Nephron progenitor cell (in vitro differentiated cells): Measurements from ENCODE around the gene GRB14.

ENCODE experiments used
- DNase-seq: peaks from one replicate; pipeline ENCODE4 v3.0.0; 2021
- H3K27ac Mint-ChIP-seq: 2 replicates; pipeline ENCODE4 v1.8.0; 2021; ENCODE audit warnings: mild to moderate bottlenecking, moderate library complexity, mixed read lengths
- H3K27me3 Mint-ChIP-seq: 2 replicates; pipeline ENCODE4 v1.8.0; 2021; ENCODE audit warnings: mild to moderate bottlenecking, low read depth, mixed read lengths; ENCODE audit not compliant: poor library complexity
- H3K36me3 Mint-ChIP-seq: 2 replicates; pipeline ENCODE4 v1.8.0; 2021; ENCODE audit warnings: low read depth, mixed read lengths
- H3K4me1 Mint-ChIP-seq: 2 replicates; pipeline ENCODE4 v1.8.0; 2021; ENCODE audit warnings: mixed read lengths
- H3K4me3 Mint-ChIP-seq: 2 replicates; pipeline ENCODE4 v1.8.0; 2021; ENCODE audit warnings: mild to moderate bottlenecking, moderate library complexity, mixed read lengths
- H3K9me3 Mint-ChIP-seq: 2 replicates; pipeline ENCODE4 v1.8.0; 2021; ENCODE audit warnings: mild to moderate bottlenecking, moderate library complexity, mixed read lengths
- CTCF ChIP-seq: fragments of 200-600 bp; sonication (generic); IDR thresholded peaks from 2 replicates; pipeline ENCODE4 v1.5.0; 2021; ENCODE audit warnings: antibody characterized with exemption

The GRB14 gene

GRCh38 chr2:164514491-164514890, 106.8 kb downstream of the GRB14 start:
- no peak for DNase-seq
- TF ChIP-seq CTCF = no peak
- no peak overlapping the region for H3K27ac Mint-ChIP-seq
- H3K36me3 Mint-ChIP-seq = peaks cover 20% of the 10 kb centered on the region
- H3K27me3 Mint-ChIP-seq = no peaks in the 10 kb centered on the region
- no peak overlapping the region for H3K4me3 Mint-ChIP-seq
- H3K9me3 Mint-ChIP-seq = peaks cover 49% of the 10 kb centered on the region
- no peaks in the 10 kb centered on the region for H3K4me1 Mint-ChIP-seq

GRCh38 chr2:164512871-164513270, 108.4 kb downstream of the GRB14 start:
- Mint-ChIP-seq H3K36me3 (peaks cover 20% of the 10 kb centered on the region), H3K4me1 (no peaks in the 10 kb centered on the region), H3K27ac (no peak overlapping the region), H3K9me3 (peaks cover 33% of the 10 kb centered on the region), H3K27me3 (no peaks in the 10 kb centered on the region), H3K4me3 (no peak overlapping the region)
- no peak for TF ChIP-seq CTCF
- DNase-seq = no peak

GRCh38 chr2:164511738-164512137, 109.5 kb downstream of the GRB14 start:
- no peaks in the 10 kb centered on the region for H3K4me1 Mint-ChIP-seq
- H3K27me3 Mint-ChIP-seq = no peaks in the 10 kb centered on the region
- TF ChIP-seq CTCF = no peak
- H3K27ac Mint-ChIP-seq = no peak overlapping the region
- DNase-seq = no peak
- H3K4me3 Mint-ChIP-seq = no peak overlapping the region
- H3K9me3 Mint-ChIP-seq = peaks cover 23% of the 10 kb centered on the region
- H3K36me3 Mint-ChIP-seq = peaks cover 12% of the 10 kb centered on the region

GRCh38 chr2:164510895-164511294, 110.4 kb downstream of the GRB14 start:
- no peak overlapping the region for H3K4me3 Mint-ChIP-seq
- H3K27me3 Mint-ChIP-seq = no peaks in the 10 kb centered on the region
- H3K27ac Mint-ChIP-seq = no peak overlapping the region
- no peaks in the 10 kb centered on the region for H3K4me1 Mint-ChIP-seq
- no peak for DNase-seq
- peaks cover 15% of the 10 kb centered on the region for H3K9me3 Mint-ChIP-seq
- TF ChIP-seq CTCF = no peak
- H3K36me3 Mint-ChIP-seq = peaks cover 12% of the 10 kb centered on the region

GRCh38 chr2:164509137-164509877, 112.0 kb downstream of the GRB14 start:
- Mint-ChIP-seq H3K4me1 (no peaks in the 10 kb centered on the region), H3K4me3 (no peak overlapping the region), H3K36me3 (no peaks in the 10 kb centered on the region), H3K27ac (no peak overlapping the region), H3K9me3 (peaks cover 3% of the 10 kb centered on the region), H3K27me3 (no peaks in the 10 kb centered on the region)
- no peak for TF ChIP-seq CTCF
- no peak for DNase-seq

GRCh38 chr2:164504253-164504652, 117.0 kb downstream of the GRB14 start:
- Mint-ChIP-seq H3K9me3 (no peaks in the 10 kb centered on the region), H3K4me3 (no peak overlapping the region), H3K4me1 (no peaks in the 10 kb centered on the region), H3K27ac (no peak overlapping the region), H3K27me3 (no peaks in the 10 kb centered on the region), H3K36me3 (no peaks in the 10 kb centered on the region)
- TF ChIP-seq CTCF = peak; percentile 16
- DNase-seq = peak; percentile 5
